Esophagus muscularis mucosa (tissue), 4 donors: ENCODE measurements around the gene COL25A1.

Experiments used
- CTCF ChIP-seq, 3 experiments: fragments of 200-600 bp in 2 of 3; fragments of 450-650 bp in 1 of 3; sonication (generic) in 2 of 3; IDR thresholded peaks; one replicate each; pipeline ENCODE4 v1.5.1; 2017 to 2019; ENCODE audit warnings: antibody characterized with exemption in 3 of 3, mild to moderate bottlenecking in 2 of 3, moderate library complexity in 1 of 3
- EP300 ChIP-seq: sonication (generic); formaldehyde crosslinking; IDR thresholded peaks from one replicate; pipeline ENCODE4 v1.6.1; 2017; ENCODE audit warnings: antibody characterized with exemption
- POLR2AphosphoS5 ChIP-seq, 2 donors: sonication (generic); formaldehyde crosslinking; IDR thresholded peaks; one replicate each; pipeline ENCODE4 v1.6.1; 2017; ENCODE audit warnings: antibody characterized with exemption in 2 of 2

DNA sequence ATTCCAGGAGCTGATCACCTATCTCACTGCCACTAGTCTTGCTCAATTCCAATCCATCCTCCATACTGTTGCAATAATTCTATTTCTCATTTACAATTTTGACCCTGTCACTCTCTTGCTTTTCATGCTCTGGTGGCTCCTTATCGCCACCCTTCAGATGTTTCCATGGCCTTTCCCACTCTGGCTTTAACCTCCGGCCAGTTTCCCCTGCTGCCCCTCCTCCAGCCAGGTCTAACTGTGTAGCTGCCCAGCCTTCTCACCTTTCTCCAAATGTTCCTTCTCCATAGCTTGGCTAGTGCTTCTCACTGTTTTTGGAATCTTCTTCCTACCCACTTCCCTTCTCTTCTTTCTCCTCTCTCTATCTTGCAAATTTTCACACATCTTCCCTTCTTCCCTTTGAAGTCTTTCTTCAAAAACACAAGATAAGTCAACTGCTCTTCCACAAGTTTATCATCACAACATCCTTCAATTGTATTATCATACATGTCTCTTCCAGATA lies 153.8 kb downstream of the COL25A1 start:
- TF ChIP-seq EP300 (no peak), CTCF (IDR thresholded peaks at IDR 0.05) (no peak), POLR2AphosphoS5 (IDR thresholded peaks at IDR 0.05) (no peak)
